Measurements from ENCODE around the gene AMN.
A peak's percentile ranks its signal among the peaks of the same experiment; 100 is the strongest.

The AMN gene

GRCh38 chr14:102903889-102904512, 18.5 kb upstream of the AMN start:
- Histone ChIP-seq H3K9ac (no peak overlapping the region), H3K9me3 (no peaks in the 10 kb centered on the region; the same call in 1 of the 2 replicates), H3K36me3 (peaks cover 63% of the 10 kb centered on the region), H3K27ac (no peak overlapping the region), H3K4me2 (no peak overlapping the region), H3K4me3 (no peak overlapping the region), H4K20me1 (peaks cover 40% of the 10 kb centered on the region), H3K4me1 (peaks cover 57% of the 10 kb centered on the region), H3K27me3 (no peaks in the 10 kb centered on the region)
- TF ChIP-seq Cebpa-rat (IDR thresholded peaks at IDR 0.05), result no peak

- Histone ChIP-seq H3K36me3 (peaks cover 53% of the 10 kb centered on the region), H3K4me1 (peaks cover 62% of the 10 kb centered on the region), H4K20me1 (peaks cover 46% of the 10 kb centered on the region), H3K4me2 (no peak overlapping the region), H3K9ac (no peak overlapping the region), H3K9me3 (no peaks in the 10 kb centered on the region; the same call in 1 of the 2 replicates), H3K4me3 (no peak overlapping the region), H3K27ac (no peak overlapping the region), H3K27me3 (no peaks in the 10 kb centered on the region)
- no peak for TF ChIP-seq Cebpa-rat (IDR thresholded peaks at IDR 0.05)
Observed at GRCh38 chr14:102905116-102906108, 17.1 kb upstream of the AMN start.

- peaks cover 48% of the 10 kb centered on the region for H3K36me3 ChIP-seq
- peaks cover 37% of the 10 kb centered on the region for H4K20me1 ChIP-seq
- peaks cover 49% of the 10 kb centered on the region for H3K4me1 ChIP-seq
- no peaks in the 10 kb centered on the region for H3K27me3 ChIP-seq
- H3K9ac ChIP-seq, result no peak overlapping the region
- TF ChIP-seq Cebpa-rat (IDR thresholded peaks at IDR 0.05), result no peak
- H3K4me2 ChIP-seq, result peak overlapping the region; percentile 86
- no peak overlapping the region for H3K27ac ChIP-seq
- H3K4me3 ChIP-seq, result no peak overlapping the region
- no peaks in the 10 kb centered on the region; the same call in 1 of the 2 replicates for H3K9me3 ChIP-seq
Observed at GRCh38 chr14:102906616-102907302, 15.7 kb upstream of the AMN start.

GRCh38 chr14:102907303-102907844, 15.1 kb upstream of the AMN start:
- peaks cover 51% of the 10 kb centered on the region for H3K36me3 ChIP-seq
- no peak for TF ChIP-seq Cebpa-rat (IDR thresholded peaks at IDR 0.05)
- peaks cover 43% of the 10 kb centered on the region for H3K4me1 ChIP-seq
- H3K9me3 ChIP-seq, result no peaks in the 10 kb centered on the region; the same call in 1 of the 2 replicates
- peak overlapping the region; percentile 86 for H3K4me2 ChIP-seq
- H3K9ac ChIP-seq, result peak overlapping the region; percentile 34; the same call in 1 of the 2 replicates
- no peaks in the 10 kb centered on the region for H3K27me3 ChIP-seq
- no peak overlapping the region for H3K27ac ChIP-seq
- peaks cover 31% of the 10 kb centered on the region for H4K20me1 ChIP-seq
- H3K4me3 ChIP-seq, result 0 out of 2 replicates have a peak overlapping the region, but pooled peaks have one; percentile 2

GRCh38 chr14:102907980-102908730, 14.3 kb upstream of the AMN start:
- Histone ChIP-seq H3K9ac (0 out of 2 replicates have a peak overlapping the region, but pooled peaks have one; percentile 34), H3K4me2 (peak overlapping the region; percentile 86), H3K4me3 (0 out of 2 replicates have a peak overlapping the region, but pooled peaks have one; percentile 2), H3K9me3 (no peaks in the 10 kb centered on the region; the same call in 1 of the 2 replicates), H3K36me3 (peaks cover 45% of the 10 kb centered on the region), H3K27ac (peak overlapping the region; percentile 56; the same call in 1 of the 2 replicates), H4K20me1 (peaks cover 28% of the 10 kb centered on the region), H3K4me1 (peaks cover 38% of the 10 kb centered on the region), H3K27me3 (no peaks in the 10 kb centered on the region)
- TF ChIP-seq Cebpa-rat (IDR thresholded peaks at IDR 0.05), result no peak

- no peak for TF ChIP-seq Cebpa-rat (IDR thresholded peaks at IDR 0.05)
- peak overlapping the region; percentile 56 for H3K27ac ChIP-seq
- no peak overlapping the region for H3K4me3 ChIP-seq
- H3K9me3 ChIP-seq, result no peaks in the 10 kb centered on the region; the same call in 1 of the 2 replicates
- H3K4me1 ChIP-seq, result peaks cover 45% of the 10 kb centered on the region
- peaks cover 37% of the 10 kb centered on the region for H3K36me3 ChIP-seq
- H4K20me1 ChIP-seq, result peaks cover 28% of the 10 kb centered on the region
- 0 out of 2 replicates have a peak overlapping the region, but pooled peaks have one; percentile 10 for H3K9ac ChIP-seq
- peak overlapping the region; percentile 86 for H3K4me2 ChIP-seq
- H3K27me3 ChIP-seq, result no peaks in the 10 kb centered on the region
Observed at GRCh38 chr14:102908766-102909455, 13.6 kb upstream of the AMN start.

- no peaks in the 10 kb centered on the region; the same call in 1 of the 2 replicates for H3K9me3 ChIP-seq
- peak overlapping the region; percentile 56 for H3K27ac ChIP-seq
- peak overlapping the region; percentile 86 for H3K4me2 ChIP-seq
- H3K36me3 ChIP-seq, result peaks cover 31% of the 10 kb centered on the region
- H4K20me1 ChIP-seq, result peaks cover 31% of the 10 kb centered on the region
- H3K4me1 ChIP-seq, result peaks cover 51% of the 10 kb centered on the region
- no peaks in the 10 kb centered on the region for H3K27me3 ChIP-seq
- H3K4me3 ChIP-seq, result no peak overlapping the region
- no peak for TF ChIP-seq Cebpa-rat (IDR thresholded peaks at IDR 0.05)
- H3K9ac ChIP-seq, result 0 out of 2 replicates have a peak overlapping the region, but pooled peaks have one; percentile 10
Observed at GRCh38 chr14:102909462-102909861, 13.0 kb upstream of the AMN start.

- peaks cover 28% of the 10 kb centered on the region for H3K36me3 ChIP-seq
- H3K4me1 ChIP-seq, result peaks cover 55% of the 10 kb centered on the region
- TF ChIP-seq Cebpa-rat (IDR thresholded peaks at IDR 0.05), result no peak
- H3K27me3 ChIP-seq, result no peaks in the 10 kb centered on the region
- H3K4me2 ChIP-seq, result no peak overlapping the region; the same call in 1 of the 2 replicates
- H4K20me1 ChIP-seq, result peaks cover 35% of the 10 kb centered on the region
- no peak overlapping the region for H3K9ac ChIP-seq
- no peak overlapping the region for H3K27ac ChIP-seq
- no peak overlapping the region for H3K4me3 ChIP-seq
- no peaks in the 10 kb centered on the region; the same call in 1 of the 2 replicates for H3K9me3 ChIP-seq
Observed at GRCh38 chr14:102909911-102910310, 12.6 kb upstream of the AMN start.
